GM19238 (cell line): ENCODE measurements around the gene NTRK1.

Experiments used
- DNase-seq: peaks from one replicate; pipeline ENCODE4 v3.0.0; 2011; ENCODE audit warnings: low spot score; ENCODE audit not compliant: insufficient read length

NTRK1 gene

GRCh38 chr1:156856282-156856785 lies 4.3 kb upstream of the NTRK1 start:
- DNase-seq, result no peak

- DNase-seq, result no peak
Observed at GRCh38 chr1:156857532-156857931, 3.1 kb upstream of the NTRK1 start.

- DNase-seq, result no peak
Observed at GRCh38 chr1:156858555-156858956, 2.1 kb upstream of the NTRK1 start.

DNA sequence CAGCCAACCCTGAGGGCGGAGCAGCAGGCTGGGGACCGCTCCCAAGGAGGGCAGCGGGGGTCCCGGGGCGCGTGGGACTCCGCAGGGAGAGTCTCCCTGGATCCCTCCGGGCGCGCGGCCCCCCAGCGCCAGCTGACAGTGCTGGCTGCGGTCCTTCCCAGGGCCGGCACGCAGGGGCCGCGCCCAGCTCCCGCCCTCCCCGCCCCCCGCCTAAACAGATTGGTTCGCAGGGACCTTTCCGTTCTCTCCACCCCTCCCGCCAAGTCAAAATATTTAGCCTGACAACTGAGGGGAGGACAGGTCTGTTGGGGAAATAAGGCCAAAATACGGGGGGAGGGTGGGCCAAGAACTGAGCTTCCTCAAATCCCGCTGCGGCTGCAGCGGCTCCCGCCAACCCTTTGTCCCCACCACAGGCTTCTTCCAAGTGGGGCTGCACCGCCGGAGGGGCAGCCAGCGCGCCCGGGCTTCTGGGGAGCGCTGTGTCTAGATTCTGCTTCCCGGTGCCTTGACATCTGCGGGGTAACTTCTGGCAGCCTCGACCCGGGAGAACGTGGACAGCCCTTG lies 1.6 kb upstream of the NTRK1 start, which contains the start of gene INSRR:
Gene INSRR (minus strand): TSS at position 159 of the 564 bp plus-strand sequence. CDS start 496 bp downstream, outside the sequence.
- no peak for DNase-seq

DNA sequence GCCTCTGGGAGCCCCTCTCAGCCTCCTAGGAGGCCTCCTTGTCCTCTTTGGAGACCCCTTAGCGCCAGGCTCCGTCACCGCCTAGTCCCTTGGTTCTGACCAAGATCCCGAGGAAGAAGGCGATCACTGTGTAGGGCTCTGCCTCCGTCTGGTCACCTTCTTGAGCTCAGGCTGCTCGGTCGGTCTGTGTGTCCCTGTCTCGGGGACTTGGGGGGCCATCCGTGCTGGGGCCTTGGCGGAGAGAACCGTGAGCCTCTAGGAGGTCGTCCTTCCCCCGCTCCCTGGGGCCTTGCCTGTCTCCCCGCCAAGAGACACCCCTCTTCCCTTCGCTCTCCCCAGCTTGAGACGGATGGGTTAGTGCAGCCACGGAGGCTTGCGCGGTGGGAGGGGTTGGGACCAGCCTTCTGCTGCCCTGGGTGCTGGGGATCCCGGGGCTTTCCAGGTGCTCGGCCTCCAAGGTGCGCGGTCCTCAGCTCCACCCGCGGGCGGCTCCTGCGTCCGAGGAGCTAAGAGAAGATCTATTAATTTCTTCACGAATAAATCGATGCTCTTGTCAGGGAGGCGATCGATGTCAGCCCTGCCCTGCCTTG lies 1.0 kb upstream of the NTRK1 start:
- DNase-seq, result no peak

DNA sequence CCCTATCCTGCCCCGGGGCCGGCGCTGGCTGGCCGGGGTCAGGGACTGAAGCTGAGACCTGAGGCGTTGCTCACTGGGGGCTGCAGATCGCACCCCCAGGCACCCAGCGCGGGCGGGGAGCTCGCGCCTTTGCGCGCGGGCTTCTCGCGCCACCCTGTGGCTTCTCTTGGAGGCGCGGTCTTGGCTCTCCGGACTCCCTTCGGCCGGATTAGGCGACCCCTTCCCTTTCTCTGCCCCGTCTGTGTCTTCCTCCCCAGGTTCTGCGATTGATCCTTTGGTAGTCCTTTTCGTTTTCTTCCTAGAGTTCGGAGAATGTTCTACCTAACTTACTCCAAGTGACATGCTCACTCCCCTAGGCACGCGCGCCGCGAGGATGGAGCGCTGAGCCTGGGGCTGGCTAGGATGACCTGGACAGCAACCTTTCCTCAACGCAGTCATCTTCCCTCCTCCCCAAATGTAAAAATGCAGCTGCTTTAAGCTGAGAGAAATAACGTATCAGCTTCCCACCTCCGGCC lies 495 bp upstream of the NTRK1 start:
- DNase-seq, result peak; percentile 74

DNA sequence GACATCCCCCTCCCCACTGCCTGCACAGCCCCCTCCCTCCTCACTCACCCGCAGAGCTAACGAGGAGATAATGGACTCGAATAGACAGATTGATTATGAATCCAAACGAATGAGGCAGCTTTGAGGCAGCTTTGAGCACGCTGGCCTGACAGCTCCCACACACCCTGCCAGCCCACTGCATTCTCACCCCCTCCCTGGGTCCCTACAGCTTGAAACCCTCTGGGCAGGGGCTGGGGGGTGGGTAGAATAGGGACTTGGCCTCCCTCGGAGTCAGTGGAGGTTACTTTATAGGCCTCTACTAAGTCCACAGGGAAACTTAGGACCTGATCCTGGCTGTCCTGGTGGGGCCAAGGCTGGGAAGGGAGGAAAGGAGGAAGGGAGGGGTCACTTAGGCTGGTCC lies 1.9 kb downstream of the NTRK1 start:
- no peak for DNase-seq

DNA sequence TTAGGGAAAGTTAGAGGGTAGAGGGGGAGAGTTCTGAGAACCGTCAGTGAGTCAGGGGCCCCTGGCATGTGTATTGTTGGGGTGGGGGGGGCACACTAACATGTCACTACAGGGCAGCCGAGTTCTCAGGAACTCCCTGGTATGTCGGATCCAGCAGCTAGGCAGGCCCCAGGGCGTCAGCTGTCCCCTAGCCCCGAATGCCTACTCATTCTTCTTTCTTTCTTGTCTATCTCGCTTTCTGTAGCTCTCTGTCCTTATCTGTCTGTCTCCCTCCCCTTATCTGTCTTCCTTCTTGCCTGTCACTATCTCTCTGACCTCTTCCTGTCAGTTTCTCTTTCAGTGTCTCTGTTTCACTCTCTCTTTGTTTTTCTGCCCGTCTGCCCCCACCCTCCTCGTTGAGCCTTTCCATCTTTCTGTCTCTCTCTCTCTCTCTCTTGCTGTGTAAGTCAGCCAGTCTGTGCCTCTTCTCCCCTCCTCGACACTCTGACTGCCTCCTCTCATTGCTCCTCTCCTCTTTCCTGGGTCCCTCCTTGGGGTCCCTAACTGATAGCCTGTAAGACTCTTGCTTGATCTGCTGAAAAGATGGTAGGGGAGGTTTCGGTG lies 2.4 kb downstream of the NTRK1 start:
- peak; percentile 35 for DNase-seq

DNA sequence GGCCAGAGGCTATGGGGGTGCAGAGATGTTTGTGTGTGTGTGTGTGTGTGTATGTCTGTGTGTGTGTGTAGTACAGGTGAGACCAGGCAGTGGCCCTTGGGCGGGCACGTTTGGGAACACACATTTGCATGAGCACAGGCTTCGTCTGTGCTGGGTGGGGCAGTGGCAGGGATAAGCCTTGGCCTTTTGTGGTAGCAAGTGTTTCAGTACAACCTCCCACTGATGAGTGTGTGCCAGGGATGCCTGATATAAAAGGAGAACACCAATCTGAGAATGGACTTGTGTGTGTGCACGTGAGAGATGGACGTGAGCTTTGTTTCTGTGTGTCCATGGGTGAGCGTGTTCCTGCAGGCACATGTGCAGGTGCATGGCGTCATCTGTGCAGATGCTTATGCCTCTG lies 3.0 kb downstream of the NTRK1 start:
- no peak for DNase-seq

GRCh38 chr1:156864796-156865195 lies 4.1 kb downstream of the NTRK1 start:
- no peak for DNase-seq

DNA sequence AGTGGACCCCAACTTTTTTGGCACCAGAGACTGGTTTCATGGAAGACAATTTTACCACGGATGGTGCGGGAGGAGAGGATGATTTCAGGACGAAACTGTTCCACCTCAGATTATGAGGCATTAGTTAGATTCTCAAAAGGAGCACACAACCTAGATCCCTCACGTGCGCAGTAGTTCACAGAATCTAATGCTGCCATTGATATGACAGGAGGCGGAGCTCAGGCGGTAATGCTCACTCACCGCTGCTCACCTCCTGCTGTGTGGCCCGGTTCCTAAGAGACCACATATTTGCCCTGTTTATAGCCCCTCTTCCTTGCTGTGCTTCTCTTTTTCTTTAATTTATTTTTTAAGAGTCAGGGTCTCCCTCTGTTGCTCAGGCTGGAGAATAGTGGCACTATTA lies 4.6 kb downstream of the NTRK1 start:
- DNase-seq, result no peak

GRCh38 chr1:156865865-156866248 lies 5.2 kb downstream of the NTRK1 start:
- DNase-seq, result no peak

- DNase-seq, result no peak
Observed at GRCh38 chr1:156866249-156866909, 5.7 kb downstream of the NTRK1 start.

GRCh38 chr1:156868341-156868740 lies 7.7 kb downstream of the NTRK1 start:
- no peak for DNase-seq

GRCh38 chr1:156869455-156869854 lies 8.8 kb downstream of the NTRK1 start:
- no peak for DNase-seq

- no peak for DNase-seq
Observed at GRCh38 chr1:156873659-156874058, 13.0 kb downstream of the NTRK1 start.

DNA sequence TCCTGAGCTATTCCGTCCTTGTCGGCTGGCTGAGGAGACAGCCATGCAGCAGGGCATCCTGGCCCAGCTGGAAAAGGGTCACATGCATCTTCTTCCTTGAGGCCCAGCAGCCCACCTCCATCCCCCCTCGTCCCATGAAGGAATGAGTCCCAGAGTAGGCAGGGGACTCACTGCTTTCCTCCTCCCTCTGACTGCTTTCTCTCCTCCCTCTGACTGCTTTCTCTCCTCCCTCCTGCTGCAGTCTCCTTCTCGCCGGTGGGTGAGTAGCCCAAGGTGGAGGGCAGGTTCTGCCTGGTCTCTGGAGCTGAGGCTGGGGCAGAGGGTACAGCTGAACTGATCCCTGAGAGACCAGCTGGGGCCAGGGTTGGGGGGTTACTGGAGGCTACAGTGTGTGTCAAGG lies 13.5 kb downstream of the NTRK1 start:
- DNase-seq, result no peak

- DNase-seq, result no peak
Observed at GRCh38 chr1:156874572-156875340, 14.1 kb downstream of the NTRK1 start.

DNA sequence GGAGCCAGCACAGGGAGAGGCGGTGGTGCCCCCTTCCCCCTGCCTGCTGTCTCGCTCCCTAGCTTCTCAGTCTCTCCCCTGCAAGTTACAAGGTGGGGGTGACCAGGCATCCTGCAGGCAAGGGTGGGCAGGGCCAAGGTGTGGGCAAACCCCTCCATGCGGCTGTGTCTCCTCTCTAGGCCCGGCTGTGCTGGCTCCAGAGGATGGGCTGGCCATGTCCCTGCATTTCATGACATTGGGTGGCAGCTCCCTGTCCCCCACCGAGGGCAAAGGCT lies 14.6 kb downstream of the NTRK1 start:
- no peak for DNase-seq

DNA sequence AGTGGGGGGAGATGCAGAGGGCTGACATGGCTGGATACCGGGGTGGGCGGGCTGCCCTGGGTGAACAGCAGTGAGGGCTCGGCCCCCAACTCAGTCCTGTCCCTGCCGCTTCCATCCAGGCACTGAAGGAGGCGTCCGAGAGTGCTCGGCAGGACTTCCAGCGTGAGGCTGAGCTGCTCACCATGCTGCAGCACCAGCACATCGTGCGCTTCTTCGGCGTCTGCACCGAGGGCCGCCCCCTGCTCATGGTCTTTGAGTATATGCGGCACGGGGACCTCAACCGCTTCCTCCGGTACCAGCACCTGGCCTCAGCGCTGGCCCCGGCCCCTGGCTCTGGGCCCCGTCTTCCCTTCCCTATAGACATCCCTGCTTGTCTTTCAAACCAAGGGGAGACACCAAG lies 15.6 kb downstream of the NTRK1 start:
- DNase-seq, result no peak

GRCh38 chr1:156877433-156878170 lies 16.9 kb downstream of the NTRK1 start:
- DNase-seq, result no peak
